Esophagus (tissue), 2 donors: Measurements from ENCODE around the gene MBOAT2. TPM values are rescaled to one million over a fixed set of nuclear protein-coding genes. Genes with fewer than 3 reads are reported as not detected.

ENCODE experiments used
- H3K27ac ChIP-seq, 2 donors: one replicate each; pipeline ENCODE4 v1.5.1; 2013; ENCODE audit warnings: low read depth in 2 of 2, mild to moderate bottlenecking in 2 of 2, inconsistent platforms in 1 of 2, low read length in 1 of 2, moderate library complexity in 1 of 2
- H3K27me3 ChIP-seq, 2 donors: one replicate each; pipeline ENCODE4 v1.6.1; 2013; ENCODE audit warnings: low read length in 2 of 2, control low read depth in 1 of 2, mild to moderate bottlenecking in 1 of 2; ENCODE audit not compliant: insufficient read depth in 2 of 2, control insufficient read depth in 1 of 2
- H3K36me3 ChIP-seq, 2 donors: one replicate each; pipeline ENCODE4 v1.6.1; 2013; ENCODE audit warnings: low read length in 1 of 2; ENCODE audit not compliant: control insufficient read depth in 2 of 2, insufficient read depth in 2 of 2
- H3K4me1 ChIP-seq, 2 donors: one replicate each; pipeline ENCODE4 v1.6.1; 2013; ENCODE audit warnings: low read length in 1 of 2; ENCODE audit not compliant: control insufficient read depth in 2 of 2, insufficient read depth in 2 of 2
- H3K4me3 ChIP-seq, 2 donors: one replicate each; pipeline ENCODE4 v1.5.1; 2013; ENCODE audit warnings: low read length in 2 of 2, mild to moderate bottlenecking in 2 of 2, low read depth in 1 of 2, moderate library complexity in 1 of 2
- H3K9me3 ChIP-seq, 2 donors: one replicate each; pipeline ENCODE4 v1.6.1; 2013; ENCODE audit warnings: mild to moderate bottlenecking in 2 of 2, low read depth in 1 of 2, low read length in 1 of 2, moderate library complexity in 1 of 2; ENCODE audit not compliant: control insufficient read depth in 2 of 2, insufficient read depth in 1 of 2
- WGBS, 2 donors: extraction: QIAGEN DNeasy Blood & Tissue Kit; methylation state at CpG; one replicate each; pipeline ENCODE4 v1.1.7; 2013; 5-methylcytosine and 5-hydroxymethylcytosine counted together
- polyA plus RNA-seq, 2 donors: library from polyadenylated mRNA; stranded (reverse); fragments of 200-250 nt; gene quantifications; one replicate each; pipeline ENCODE4 v1.2.3, GENCODE V29; 2013
- donor health status: healthy with polysubstance abuse.
- donor health status: Bipolar disorder and iron deficiency.

MBOAT2 gene
- polyA plus RNA-seq, 2 donors: 34.3 to 41.8 TPM

GRCh38 chr2:8867363-8867762, 136.1 kb downstream of the MBOAT2 start:
- H3K4me3 ChIP-seq: no peak overlapping the region
- H3K27me3 ChIP-seq: no peaks in the 10 kb centered on the region
- WGBS, 2 donors: 83 to 84% methylated on average over 3 of the region's 3 CpGs
- no peak overlapping the region for H3K27ac ChIP-seq
- no peaks in the 10 kb centered on the region for H3K9me3 ChIP-seq
- H3K36me3 ChIP-seq: peaks cover 0 to 2% of the 10 kb centered on the region in 2 donors
- H3K4me1 ChIP-seq: no peaks in the 10 kb centered on the region

GRCh38 chr2:8863331-8863953, 140.0 kb downstream of the MBOAT2 start:
- WGBS, 2 donors: 81 to 90% methylated on average over 10 of the region's 10 CpGs
- Histone ChIP-seq H3K4me1 (no peaks in the 10 kb centered on the region), H3K27ac (no peak overlapping the region), H3K4me3 (no peak overlapping the region), H3K36me3 (no peaks in the 10 kb centered on the region), H3K27me3 (no peaks in the 10 kb centered on the region), H3K9me3 (no peaks in the 10 kb centered on the region)

GRCh38 chr2:8862230-8862629, 141.3 kb downstream of the MBOAT2 start:
- Histone ChIP-seq H3K27me3 (no peaks in the 10 kb centered on the region), H3K4me3 (no peak overlapping the region), H3K4me1 (no peaks in the 10 kb centered on the region), H3K36me3 (peaks cover 0 to under 1% of the 10 kb centered on the region in 2 donors), H3K27ac (no peak overlapping the region), H3K9me3 (no peaks in the 10 kb centered on the region)
- 81 to 82% methylated on average over 7 of the region's 7 CpGs for WGBS, 2 donors

- 92 to 93% methylated on average over 1 of the region's 1 CpG for WGBS, 2 donors
- Histone ChIP-seq H3K27me3 (no peaks in the 10 kb centered on the region), H3K36me3 (peaks cover 0 to 2% of the 10 kb centered on the region in 2 donors), H3K4me1 (no peaks in the 10 kb centered on the region), H3K9me3 (no peaks in the 10 kb centered on the region), H3K4me3 (no peak overlapping the region), H3K27ac (no peak overlapping the region)
These were observed 141.7 kb downstream of the MBOAT2 start for GRCh38 chr2:8861797-8862196.

GRCh38 chr2:8860239-8860638, 143.2 kb downstream of the MBOAT2 start:
- Histone ChIP-seq H3K36me3 (peaks cover 0 to 2% of the 10 kb centered on the region in 2 donors), H3K27me3 (no peaks in the 10 kb centered on the region), H3K4me1 (no peaks in the 10 kb centered on the region), H3K27ac (no peak overlapping the region), H3K4me3 (no peak overlapping the region), H3K9me3 (no peaks in the 10 kb centered on the region)
- WGBS, 2 donors: 45 to 63% methylated on average over 2 of the region's 2 CpGs

GRCh38 chr2:8858910-8859309, 144.6 kb downstream of the MBOAT2 start:
- Histone ChIP-seq H3K9me3 (no peaks in the 10 kb centered on the region), H3K27me3 (no peaks in the 10 kb centered on the region), H3K36me3 (peaks cover 0 to 2% of the 10 kb centered on the region in 2 donors), H3K4me1 (no peaks in the 10 kb centered on the region), H3K27ac (no peak overlapping the region), H3K4me3 (no peak overlapping the region)
- 70% methylated on average over 1 of the region's 1 CpG for WGBS, 2 donors

GRCh38 chr2:8858264-8858663, 145.2 kb downstream of the MBOAT2 start:
- Histone ChIP-seq H3K4me3 (no peak overlapping the region), H3K27ac (no peak overlapping the region), H3K27me3 (no peaks in the 10 kb centered on the region), H3K9me3 (no peaks in the 10 kb centered on the region), H3K36me3 (peaks cover 0 to 2% of the 10 kb centered on the region in 2 donors), H3K4me1 (no peaks in the 10 kb centered on the region)
- 91 to 93% methylated on average over 7 of the region's 7 CpGs for WGBS, 2 donors

GRCh38 chr2:8857709-8858108, 145.8 kb downstream of the MBOAT2 start:
- WGBS, 2 donors: 93 to 97% methylated on average over 11 of the region's 11 CpGs
- Histone ChIP-seq H3K4me3 (no peak overlapping the region), H3K27me3 (no peaks in the 10 kb centered on the region), H3K9me3 (no peaks in the 10 kb centered on the region), H3K36me3 (peaks cover 0 to 2% of the 10 kb centered on the region in 2 donors), H3K4me1 (no peaks in the 10 kb centered on the region), H3K27ac (no peak overlapping the region)

GRCh38 chr2:8856176-8856575, 147.3 kb downstream of the MBOAT2 start:
- no peaks in the 10 kb centered on the region for H3K27me3 ChIP-seq

GRCh38 chr2:8855010-8855409, 148.5 kb downstream of the MBOAT2 start:
- Histone ChIP-seq H3K27me3 (no peaks in the 10 kb centered on the region), H3K4me1 (no peaks in the 10 kb centered on the region), H3K36me3 (peaks cover 0 to 2% of the 10 kb centered on the region in 2 donors), H3K9me3 (no peaks in the 10 kb centered on the region), H3K27ac (no peak overlapping the region), H3K4me3 (no peak overlapping the region)
- 94% methylated on average over 3 of the region's 3 CpGs for WGBS, 2 donors

More at GRCh38 chr2:8856176-8856575, 147.3 kb downstream of the MBOAT2 start:
- H3K36me3 ChIP-seq: peaks cover 0 to 2% of the 10 kb centered on the region in 2 donors
- no peaks in the 10 kb centered on the region for H3K9me3 ChIP-seq
- H3K4me3 ChIP-seq: no peak overlapping the region
- H3K4me1 ChIP-seq: no peaks in the 10 kb centered on the region
- no peak overlapping the region for H3K27ac ChIP-seq
- 49 to 70% methylated on average over 2 of the region's 2 CpGs for WGBS, 2 donors
